HCT116 (cell line): ENCODE data around the gene SYT7. TPM values are rescaled to one million over a fixed set of nuclear protein-coding genes. Genes with fewer than 3 reads are reported as not detected.

Experiments
- ATAC-seq: fragments of 200-7000 bp; cut with Tn5 transposase; 2 replicates; pipeline ENCODE4 v1.9.1; 2020; ENCODE audit warnings: mild to moderate bottlenecking, moderate library complexity
- BruUV-seq: library from RNA; stranded (reverse); fragments of 400-500 nt; replicated peaks from 2 replicates; lab custom pipeline; 2021; lab: Mats Ljungman, UMichigan
- CTCF ChIA-PET: fragments of 300-600 bp; sonication (Branson Sonifier 250); formaldehyde crosslinking; loops from one replicate; lab custom pipeline; 2021; ENCODE audit warnings: antibody characterized with exemption; lab: Charles Lee
- POLR2A ChIA-PET: fragments of 300-600, 350-600 bp; sonication (Branson Sonifier 250); formaldehyde crosslinking; loops from one replicate; lab custom pipeline; 2021; ENCODE audit warnings: antibody characterized with exemption; lab: Charles Lee
- RAD21 ChIA-PET, 2 experiments: fragments of 300-600 bp; sonication (Branson Sonifier 250); formaldehyde crosslinking; loops; one replicate each; lab custom pipeline; 2023; ENCODE audit warnings: low total read pairs in 2 of 2; ENCODE audit not compliant: uncharacterized antibody in 2 of 2, unreplicated experiment in 2 of 2, low non-redundant PET in 1 of 2; lab: Charles Lee
- DNase-seq: peaks from one replicate; pipeline ENCODE4 v3.0.0-alpha.2; 2010; ENCODE audit warnings: low read depth, low spot score
- H2AFZ ChIP-seq: fragments of 200-600 bp; shearing (Covaris generic), sonication (generic); 2 replicates; pipeline ENCODE4 v1.6.1; 2017; ENCODE audit warnings: low read depth, mixed run types, mixed read lengths, antibody characterized with exemption, low read length; ENCODE audit not compliant: poor library complexity, severe bottlenecking
- H3K27ac ChIP-seq: 2 replicates; pipeline ENCODE4 v1.5.1; 2012; ENCODE audit warnings: low read depth, low read length
- H3K27me3 ChIP-seq: fragments of 200-600 bp; sonication (generic); 2 replicates; pipeline ENCODE4 v1.6.1; 2016; ENCODE audit warnings: mixed run types, low read length, mixed read lengths; ENCODE audit not compliant: insufficient read depth
- H3K36me3 ChIP-seq, 2 experiments: fragments of 200-500 bp in 1 of 2; fragments of 200-600 bp in 1 of 2; sonication (Bioruptor generic) in 1 of 2; sonication (generic) in 1 of 2; 2 replicates each; pipeline versions ENCODE4 v1.5.1 to v1.6.1; 2014 to 2016; ENCODE audit warnings: low read length in 2 of 2, inconsistent platforms in 1 of 2, mixed read lengths in 1 of 2, mixed run types in 1 of 2; ENCODE audit not compliant: insufficient read depth in 2 of 2, control insufficient read depth in 1 of 2
- H3K4me1 ChIP-seq, 2 experiments: fragments of 200-600 bp in 1 of 2; sonication (generic) in 1 of 2; 2 replicates each; pipeline versions ENCODE4 v1.5.1 to v1.6.1; 2012 to 2017; ENCODE audit warnings: low read length in 2 of 2, inconsistent platforms in 1 of 2, mild to moderate bottlenecking in 1 of 2, mixed read lengths in 1 of 2, mixed run types in 1 of 2, moderate library complexity in 1 of 2; ENCODE audit not compliant: insufficient read depth in 2 of 2, control insufficient read depth in 1 of 2
- H3K4me2 ChIP-seq: fragments of 200-600 bp; sonication (generic); 2 replicates; pipeline ENCODE4 v1.6.1; 2017; ENCODE audit warnings: mixed run types, low read length, mixed read lengths
- H3K4me3 ChIP-seq, 2 experiments: fragments of 200-600 bp in 1 of 2; sonication (generic) in 1 of 2; replicated peaks in 1 of 2; 2 replicates each; pipeline ENCODE4 v1.5.1; 2011 to 2016; ENCODE audit warnings: low read length in 2 of 2, control low read depth in 1 of 2, low read depth in 1 of 2, mild to moderate bottlenecking in 1 of 2, mixed read lengths in 1 of 2, mixed run types in 1 of 2
- H3K79me2 ChIP-seq: fragments of 200-600 bp; sonication (generic); 2 replicates; pipeline ENCODE4 v1.6.1; 2017; ENCODE audit warnings: mild to moderate bottlenecking, mixed run types, low read length, moderate library complexity, mixed read lengths; ENCODE audit not compliant: insufficient read depth
- H3K9ac ChIP-seq: fragments of 200-600 bp; sonication (generic); 2 replicates; pipeline ENCODE4 v1.6.1; 2016; ENCODE audit warnings: low read length, mixed read lengths
- H3K9me2 ChIP-seq: fragments of 200-600 bp; sonication (generic), shearing (Covaris generic); 2 replicates; pipeline ENCODE4 v1.6.1; 2017; ENCODE audit warnings: mixed run types, mild to moderate bottlenecking, moderate library complexity; ENCODE audit not compliant: insufficient read depth
- H3K9me3 ChIP-seq, 2 experiments: fragments of 200-500 bp in 1 of 2; fragments of 200-600 bp in 1 of 2; sonication (Bioruptor generic) in 1 of 2; sonication (generic) in 1 of 2; 2 replicates each; pipeline ENCODE4 v1.6.1; 2014 to 2017; ENCODE audit warnings: low read length in 2 of 2, mixed read lengths in 2 of 2, inconsistent platforms in 1 of 2, low read depth in 1 of 2, mild to moderate bottlenecking in 1 of 2, mixed run types in 1 of 2, moderate library complexity in 1 of 2; ENCODE audit not compliant: control insufficient read depth in 1 of 2, insufficient read depth in 1 of 2
- H4K20me1 ChIP-seq: fragments of 200-600 bp; sonication (generic), shearing (Covaris generic); 2 replicates; pipeline ENCODE4 v1.6.1; 2017; ENCODE audit warnings: mixed run types, mild to moderate bottlenecking, moderate library complexity; ENCODE audit not compliant: insufficient read depth
- ATF3 ChIP-seq: IDR thresholded peaks from 2 replicates; pipeline ENCODE4 v1.6.1; 2012
- CBX3 ChIP-seq: IDR thresholded peaks from 2 replicates; pipeline ENCODE4 v1.6.1; 2012; ENCODE audit warnings: low read depth
- CEBPB ChIP-seq: IDR thresholded peaks from 2 replicates; pipeline ENCODE4 v1.6.1; 2012; ENCODE audit warnings: low read depth
- EGR1 ChIP-seq: IDR thresholded peaks from 2 replicates; pipeline ENCODE4 v1.6.1; 2012; ENCODE audit warnings: low read depth
- ELF1 ChIP-seq: IDR thresholded peaks from 2 replicates; pipeline ENCODE4 v1.6.1; 2012; ENCODE audit warnings: low read depth, borderline replicate concordance
- EZH2 ChIP-seq: fragments of 200-600 bp; sonication (generic); IDR thresholded peaks from 2 replicates; pipeline ENCODE4 v1.6.1; 2017; ENCODE audit warnings: antibody characterized with exemption, mixed run types
- FOSL1 ChIP-seq: IDR thresholded peaks from 2 replicates; pipeline ENCODE4 v1.6.1; 2012; ENCODE audit warnings: low read depth
- REST ChIP-seq: IDR thresholded peaks from 2 replicates; pipeline ENCODE4 v1.6.1; 2012; ENCODE audit warnings: low read depth
- SP1 ChIP-seq: IDR thresholded peaks from 2 replicates; pipeline ENCODE4 v1.6.1; 2012; ENCODE audit warnings: low read depth
- TCF7L2 ChIP-seq: IDR thresholded peaks from 2 replicates; pipeline ENCODE4 v1.7.0; 2011; ENCODE audit warnings: borderline replicate concordance, inconsistent platforms; ENCODE audit not compliant: insufficient read depth, insufficient read length; ENCODE audit errors: extremely low read depth
- YY1 ChIP-seq: IDR thresholded peaks from 2 replicates; pipeline ENCODE4 v1.6.1; 2011; ENCODE audit warnings: low read length, low read depth, moderate library complexity, mild to moderate bottlenecking; ENCODE audit not compliant: insufficient replicate concordance; ENCODE audit errors: extremely low read depth
- ZFX ChIP-seq: fragments of 450-650 bp; IDR thresholded peaks from 2 replicates; pipeline ENCODE4 v1.6.1; 2017
- ZNF274 ChIP-seq: fragments of 200-500 bp; sonication (Bioruptor generic); IDR thresholded peaks from 2 replicates; pipeline ENCODE4 v1.6.1; 2014; ENCODE audit warnings: mild to moderate bottlenecking, low read depth, low read length, inconsistent platforms
- intact Hi-C: fragments of 100-400 bp; cut with micrococcal nuclease; formaldehyde crosslinking; loops from 2 replicates; pipeline ENCODE4 v1.10.0; 2022
- total RNA-seq: library from RNA; stranded (reverse); gene quantifications from one replicate; pipeline ENCODE4 v1.2.1, GENCODE V29; 2021; ENCODE audit not compliant: unreplicated experiment
- TF ChIP-seq, protein P1 (sequence below): IDR thresholded peaks from 2 replicates; pipeline ENCODE4 v1.6.1; 2011; ENCODE audit warnings: mild to moderate bottlenecking, low read length, moderate library complexity; ENCODE audit not compliant: insufficient replicate concordance; ENCODE audit errors: extremely low read depth

SYT7 gene
- total RNA-seq, 1 experiment from 2014 or later = 27.4 TPM

- CTCF ChIA-PET = no interaction called here
- no TSS peak for BruUV-seq
- intact Hi-C loops = no loop called here
Measured at GRCh38 chr11:61613870-61614269, 33.0 kb upstream of the SYT7 start.

GRCh38 chr11:61613051-61613450 lies 32.2 kb upstream of the SYT7 start:
- TF ChIP-seq SP1 (no peak), ZFX (no peak), YY1 (no peak), REST (no peak), FOSL1 (no peak), CBX3 (no peak), EZH2 (no peak), ATF3 (no peak), EGR1 (no peak), TCF7L2 (no peak), ELF1 (no peak), CEBPB (no peak), ZNF274 (no peak)
- TF ChIP-seq, protein P1, sequence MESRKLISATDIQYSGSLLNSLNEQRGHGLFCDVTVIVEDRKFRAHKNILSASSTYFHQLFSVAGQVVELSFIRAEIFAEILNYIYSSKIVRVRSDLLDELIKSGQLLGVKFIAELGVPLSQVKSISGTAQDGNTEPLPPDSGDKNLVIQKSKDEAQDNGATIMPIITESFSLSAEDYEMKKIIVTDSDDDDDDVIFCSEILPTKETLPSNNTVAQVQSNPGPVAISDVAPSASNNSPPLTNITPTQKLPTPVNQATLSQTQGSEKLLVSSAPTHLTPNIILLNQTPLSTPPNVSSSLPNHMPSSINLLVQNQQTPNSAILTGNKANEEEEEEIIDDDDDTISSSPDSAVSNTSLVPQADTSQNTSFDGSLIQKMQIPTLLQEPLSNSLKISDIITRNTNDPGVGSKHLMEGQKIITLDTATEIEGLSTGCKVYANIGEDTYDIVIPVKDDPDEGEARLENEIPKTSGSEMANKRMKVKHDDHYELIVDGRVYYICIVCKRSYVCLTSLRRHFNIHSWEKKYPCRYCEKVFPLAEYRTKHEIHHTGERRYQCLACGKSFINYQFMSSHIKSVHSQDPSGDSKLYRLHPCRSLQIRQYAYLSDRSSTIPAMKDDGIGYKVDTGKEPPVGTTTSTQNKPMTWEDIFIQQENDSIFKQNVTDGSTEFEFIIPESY = no peak
- H3K27ac ChIP-seq = no peak overlapping the region
- ChIA-PET CTCF (no interaction called here), POLR2A (no interaction called here), RAD21 (no interaction called here)
- ATAC-seq (no peak), DNase-seq (no peak)
- H3K4me2 ChIP-seq = no peak overlapping the region
- H3K27me3 ChIP-seq = no peaks in the 10 kb centered on the region
- no peaks in the 10 kb centered on the region for H3K9me2 ChIP-seq
- intact Hi-C loops = no loop called here
- H4K20me1 ChIP-seq = no peaks in the 10 kb centered on the region
- H3K36me3 ChIP-seq = no peaks in the 10 kb centered on the region
- peaks cover 14 to 20% of the 10 kb centered on the region in 2 experiments; a peak in 2 of 4 replicates for H3K4me1 ChIP-seq
- H3K4me3 ChIP-seq = no peak overlapping the region
- H3K9me3 ChIP-seq = no peaks in the 10 kb centered on the region
- H2AFZ ChIP-seq = no peak overlapping the region
- BruUV-seq = no TSS peak
- H3K9ac ChIP-seq = no peak overlapping the region
- H3K79me2 ChIP-seq = no peaks in the 10 kb centered on the region

More at GRCh38 chr11:61613870-61614269, 33.0 kb upstream of the SYT7 start:
- Histone ChIP-seq H3K27ac (no peak overlapping the region), H3K4me3 (no peak overlapping the region), H3K9ac (no peak overlapping the region), H3K79me2 (no peaks in the 10 kb centered on the region), H3K9me2 (no peaks in the 10 kb centered on the region), H3K27me3 (no peaks in the 10 kb centered on the region), H3K36me3 (no peaks in the 10 kb centered on the region), H3K4me2 (no peak overlapping the region), H3K9me3 (no peaks in the 10 kb centered on the region), H4K20me1 (no peaks in the 10 kb centered on the region), H2AFZ (no peak overlapping the region), H3K4me1 (peaks cover 14 to 20% of the 10 kb centered on the region in 2 experiments; a peak in 2 of 4 replicates)
- no peak for TF ChIP-seq ATF3
- ATAC-seq = no peak
- ChIA-PET POLR2A (no interaction called here), RAD21 (no interaction called here)
- DNase-seq = no peak
